Mesothelial cell of epicardium (in vitro differentiated cells): ENCODE measurements around the gene DNAJC16. TPM values are rescaled to one million over a fixed set of nuclear protein-coding genes. Genes with fewer than 3 reads are reported as not detected.

Experiments
- DNase-seq, 2 experiments: peaks; one replicate each; pipeline ENCODE4 v3.0.0; 2021; ENCODE audit warnings: low spot score in 2 of 2; ENCODE audit not compliant: unreplicated experiment in 2 of 2
- H3K27ac Mint-ChIP-seq: 2 replicates; pipeline ENCODE4 v1.8.0; 2021; ENCODE audit warnings: mixed read lengths
- H3K27me3 Mint-ChIP-seq: 2 replicates; pipeline ENCODE4 v1.8.0; 2021; ENCODE audit warnings: low read depth, mixed read lengths
- H3K36me3 Mint-ChIP-seq: 2 replicates; pipeline ENCODE4 v1.8.0; 2021; ENCODE audit warnings: mixed read lengths
- H3K4me1 Mint-ChIP-seq: 2 replicates; pipeline ENCODE4 v1.8.0; 2021; ENCODE audit warnings: mixed read lengths
- H3K4me3 Mint-ChIP-seq: 2 replicates; pipeline ENCODE4 v1.8.0; 2021; ENCODE audit warnings: mild to moderate bottlenecking, moderate library complexity, mixed read lengths
- H3K9me3 Mint-ChIP-seq: 2 replicates; pipeline ENCODE4 v1.8.0; 2021; ENCODE audit warnings: mixed read lengths
- CTCF ChIP-seq: fragments of 200-600 bp; sonication (generic); IDR thresholded peaks from one replicate; pipeline ENCODE4 v1.5.0; 2021; ENCODE audit warnings: antibody characterized with exemption; ENCODE audit not compliant: unreplicated experiment
- total RNA-seq: library from RNA; stranded (reverse); gene quantifications from 3 replicates; pipeline ENCODE4 v1.2.1, GENCODE V29; 2021

The DNAJC16 gene
- total RNA-seq, 1 donor from 2014 or later = 24.7 TPM

- H3K4me3 Mint-ChIP-seq = peak overlapping the region; percentile 93
Observed at GRCh38 chr1:15618655-15619525, 92.2 kb downstream of the DNAJC16 start.

GRCh38 chr1:15620155-15620545, 93.5 kb downstream of the DNAJC16 start:
- Mint-ChIP-seq H3K36me3 (no peaks in the 10 kb centered on the region), H3K4me3 (peak overlapping the region; percentile 11), H3K9me3 (no peaks in the 10 kb centered on the region), H3K27ac (peak overlapping the region; percentile 23), H3K27me3 (no peaks in the 10 kb centered on the region), H3K4me1 (peaks cover 48% of the 10 kb centered on the region)
- no peak for DNase-seq
- TF ChIP-seq CTCF = no peak

More at GRCh38 chr1:15618655-15619525, 92.2 kb downstream of the DNAJC16 start:
- H3K9me3 Mint-ChIP-seq = no peaks in the 10 kb centered on the region
- peaks cover 40% of the 10 kb centered on the region for H3K4me1 Mint-ChIP-seq
- TF ChIP-seq CTCF = no peak
- H3K27me3 Mint-ChIP-seq = no peaks in the 10 kb centered on the region
- peak overlapping the region; percentile 99 for H3K27ac Mint-ChIP-seq
- no peak for DNase-seq
- H3K36me3 Mint-ChIP-seq = no peaks in the 10 kb centered on the region

GRCh38 chr1:15620902-15621682, 94.4 kb downstream of the DNAJC16 start:
- Mint-ChIP-seq H3K9me3 (no peaks in the 10 kb centered on the region), H3K27ac (peak overlapping the region; percentile 23), H3K27me3 (no peaks in the 10 kb centered on the region), H3K36me3 (no peaks in the 10 kb centered on the region), H3K4me3 (no peak overlapping the region), H3K4me1 (peaks cover 48% of the 10 kb centered on the region)
- no peak for DNase-seq
- TF ChIP-seq CTCF = no peak

- DNase-seq = no peak
- Mint-ChIP-seq H3K4me1 (peaks cover 41% of the 10 kb centered on the region), H3K4me3 (no peak overlapping the region), H3K27ac (no peak overlapping the region), H3K27me3 (no peaks in the 10 kb centered on the region), H3K36me3 (peaks cover 6% of the 10 kb centered on the region), H3K9me3 (no peaks in the 10 kb centered on the region)
- no peak for TF ChIP-seq CTCF
Observed at GRCh38 chr1:15621975-15622374, 95.3 kb downstream of the DNAJC16 start.

GRCh38 chr1:15622712-15623373, 96.2 kb downstream of the DNAJC16 start:
- H3K9me3 Mint-ChIP-seq = no peaks in the 10 kb centered on the region
- H3K4me3 Mint-ChIP-seq = no peak overlapping the region
- no peak for DNase-seq
- no peaks in the 10 kb centered on the region for H3K27me3 Mint-ChIP-seq
- H3K27ac Mint-ChIP-seq = peak overlapping the region; percentile 74
- H3K36me3 Mint-ChIP-seq = peaks cover 6% of the 10 kb centered on the region
- peaks cover 46% of the 10 kb centered on the region for H3K4me1 Mint-ChIP-seq
- no peak for TF ChIP-seq CTCF
